Endothelial cell of umbilical vein (primary cell): ENCODE data around the gene MALSU1. TPM values are rescaled to one million over a fixed set of nuclear protein-coding genes. Genes with fewer than 3 reads are reported as not detected.

Source experiments
- BruUV-seq: library from RNA; stranded (reverse); fragments of 400-500 nt; replicated peaks from 2 replicates; lab custom pipeline; 2021; lab: Mats Ljungman, UMichigan
- CTCF ChIA-PET: fragments of 300-600, 350-600 bp; sonication (Branson Sonifier 250); formaldehyde crosslinking; loops from one replicate; lab custom pipeline; 2021; ENCODE audit warnings: antibody characterized with exemption, inconsistent platforms; lab: Charles Lee
- POLR2A ChIA-PET: fragments of 300-600, 350-600 bp; sonication (Branson Sonifier 250); formaldehyde crosslinking; loops from one replicate; lab custom pipeline; 2021; ENCODE audit warnings: antibody characterized with exemption, inconsistent platforms; lab: Charles Lee
- DNase-seq: peaks from one replicate; pipeline ENCODE4 v3.0.0-alpha.2; 2011; ENCODE audit warnings: low read depth, low spot score
- FAIRE-seq: peaks from 2 replicates; lab custom pipeline; 2011; peaks lifted over from hg19 to GRCh38; lab: Jason Lieb, UNC
- H2AFZ ChIP-seq: 2 replicates; pipeline ENCODE4 v1.6.0; 2012; ENCODE audit warnings: low read depth, low read length, control low read depth, inconsistent platforms
- H3K27ac ChIP-seq: 2 replicates; pipeline ENCODE4 v1.5.1; 2011; ENCODE audit warnings: low read depth, mild to moderate bottlenecking, control low read depth, low read length, moderate library complexity; ENCODE audit not compliant: insufficient read depth
- H3K27me3 ChIP-seq, 2 experiments: 2 replicates each; pipeline versions ENCODE4 v1.6.0 to v1.6.1; 2011; ENCODE audit warnings: low read length in 2 of 2, mixed read lengths in 1 of 2; ENCODE audit not compliant: control insufficient read depth in 2 of 2, insufficient read depth in 2 of 2
- H3K36me3 ChIP-seq, 2 experiments: 2 replicates in 1 of 2; 3 replicates in 1 of 2; pipeline ENCODE4 v1.5.1; 2011; ENCODE audit warnings: low read length in 2 of 2, mild to moderate bottlenecking in 1 of 2, moderate library complexity in 1 of 2; ENCODE audit not compliant: control insufficient read depth in 2 of 2, insufficient read depth in 2 of 2; ENCODE audit errors: extremely low read depth in 1 of 2
- H3K4me1 ChIP-seq: 3 replicates; pipeline ENCODE4 v1.5.1; 2011; ENCODE audit warnings: mild to moderate bottlenecking, low read length; ENCODE audit not compliant: control insufficient read depth, insufficient read depth; ENCODE audit errors: extremely low read depth
- H3K4me2 ChIP-seq: 2 replicates; pipeline ENCODE4 v1.6.1; 2011; ENCODE audit warnings: low read length, control low read depth, mixed read lengths; ENCODE audit not compliant: insufficient read depth
- H3K4me3 ChIP-seq, 3 experiments: fragments of 200-600 bp in 1 of 3; sonication (generic), shearing (Covaris generic) in 1 of 3; replicated peaks in 1 of 3; 2 replicates each; pipeline ENCODE4 v1.5.1; 2011 to 2016; ENCODE audit warnings: control low read depth in 3 of 3, low read length in 3 of 3, mild to moderate bottlenecking in 2 of 3, inconsistent platforms in 1 of 3, low read depth in 1 of 3, moderate library complexity in 1 of 3; ENCODE audit not compliant: insufficient read depth in 1 of 3
- H3K79me2 ChIP-seq: 2 replicates; pipeline ENCODE4 v1.6.0; 2012; ENCODE audit warnings: low read length, inconsistent platforms; ENCODE audit not compliant: control insufficient read depth, insufficient read depth
- H3K9ac ChIP-seq: replicated peaks from 2 replicates; pipeline ENCODE3; 2011; ENCODE audit warnings: low read length, control low read depth; ENCODE audit not compliant: insufficient read depth; ENCODE audit errors: extremely low read depth
- H3K9me1 ChIP-seq: replicated peaks from 3 replicates; pipeline ENCODE4 v1.6.0; 2011; ENCODE audit warnings: mild to moderate bottlenecking, low read length; ENCODE audit not compliant: control insufficient read depth, insufficient read depth; ENCODE audit errors: extremely low read depth
- H3K9me3 ChIP-seq: replicated peaks from 2 replicates; pipeline ENCODE4 v1.5.1; 2012; ENCODE audit warnings: low read length, inconsistent platforms; ENCODE audit not compliant: control insufficient read depth, insufficient read depth
- H4K20me1 ChIP-seq: replicated peaks from 2 replicates; pipeline ENCODE3; 2011; ENCODE audit warnings: mild to moderate bottlenecking, low read length; ENCODE audit not compliant: control insufficient read depth, insufficient read depth; ENCODE audit errors: extremely low read depth
- CTCF ChIP-seq, 2 donors: IDR thresholded peaks; 1 replicate in 1 of 2; 2 replicates in 1 of 2; pipeline ENCODE4 v1.5.1; 2011; ENCODE audit warnings: low read length in 2 of 2, mild to moderate bottlenecking in 2 of 2, moderate library complexity in 2 of 2, control low read depth in 1 of 2, inconsistent platforms in 1 of 2, low read depth in 1 of 2; ENCODE audit not compliant: insufficient read depth in 1 of 2; ENCODE audit errors: extremely low read depth in 1 of 2
- FOS ChIP-seq: IDR thresholded peaks from 2 replicates; pipeline ENCODE4 v1.6.1; 2011; ENCODE audit warnings: mild to moderate bottlenecking, low read length, moderate library complexity, borderline replicate concordance; ENCODE audit not compliant: insufficient read depth
- GATA2 ChIP-seq: IDR thresholded peaks from 2 replicates; pipeline ENCODE4 v1.7.0; 2011; ENCODE audit warnings: low read depth, mild to moderate bottlenecking, moderate library complexity, mixed read lengths, low read length; ENCODE audit not compliant: insufficient read length, insufficient read depth
- MAX ChIP-seq: IDR thresholded peaks from 2 replicates; pipeline ENCODE4 v1.6.1; 2011; ENCODE audit not compliant: insufficient read depth, insufficient read length
- MYC ChIP-seq: IDR thresholded peaks from one replicate; pipeline ENCODE4 v1.6.1; 2011; ENCODE audit warnings: mild to moderate bottlenecking, low read depth, low read length
- POLR2A ChIP-seq: IDR thresholded peaks from 2 replicates; pipeline ENCODE4 v1.6.1; 2012; ENCODE audit warnings: low read depth, mild to moderate bottlenecking, control low read depth, low read length
- POLR2AphosphoS5 ChIP-seq: IDR thresholded peaks from 2 replicates; pipeline ENCODE4 v1.6.1; 2012; ENCODE audit warnings: low read depth, mild to moderate bottlenecking, control low read depth, low read length, moderate library complexity; ENCODE audit not compliant: insufficient read depth
- dilution Hi-C: fragments of 300-500 bp; cut with MboI; formaldehyde crosslinking; loops from one replicate; pipeline ENCODE4 v1.15.0; 2019; ENCODE audit warnings: low sequenced_read_pairs; ENCODE audit not compliant: extremely low pct_ligation_motif_present
- intact Hi-C: fragments of 100-400 bp; cut with micrococcal nuclease; formaldehyde crosslinking; loops from one replicate; pipeline ENCODE4 v1.10.0; 2022
- polyA plus RNA-seq, 4 experiments: library from polyadenylated mRNA; depleted of rRNA in 3 of 4; stranded (reverse) in 3 of 4; unstranded in 1 of 4; fragments of >200 nt; gene quantifications; 2 replicates each; pipeline versions ENCODE4 v1.2.1 to v1.2.3, GENCODE V29; 2011 to 2012; ENCODE audit warnings: missing spikeins in 1 of 4
- total RNA-seq: library from RNA; stranded (reverse); gene quantifications from 2 replicates; pipeline ENCODE4 v1.2.3, GENCODE V29; 2021

MALSU1 gene
- total and polyA plus RNA-seq, 2 donors (not counting 3 experiments of a cell fraction or from before 2014, with no cell fraction given): 62.6 to 68.0 TPM

DNA sequence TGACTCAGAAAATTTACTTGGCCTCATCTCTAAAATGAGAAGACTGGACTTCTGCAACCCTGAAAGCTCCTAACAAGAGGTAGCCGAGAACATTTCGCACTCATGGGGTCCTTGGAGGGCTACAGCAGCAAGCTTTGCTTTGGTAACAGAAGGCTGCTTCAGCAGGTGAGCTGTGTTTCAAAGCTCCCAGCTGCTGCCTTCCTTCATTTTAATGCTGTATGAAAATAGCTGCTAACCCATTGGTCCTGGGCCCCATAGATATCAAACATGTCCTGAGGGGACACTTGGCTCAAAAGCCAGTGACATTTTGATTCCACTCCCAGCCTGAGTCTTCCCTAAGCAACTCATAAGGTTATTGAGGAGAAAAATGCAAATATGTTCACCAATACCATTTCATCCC lies 14.3 kb upstream of the MALSU1 start:
- no peak for FAIRE-seq
- CTCF ChIA-PET: interaction anchor here (1.2 kb wide), 1 partner anchor 31 kb away, joined by 3 read pairs; no protein-coding TSS in a partner anchor
- Histone ChIP-seq H3K4me1 (no peaks in the 10 kb centered on the region), H3K9me3 (no peaks in the 10 kb centered on the region), H3K36me3 (no peaks in the 10 kb centered on the region), H4K20me1 (no peaks in the 10 kb centered on the region), H3K27ac (no peak overlapping the region), H3K27me3 (no peaks in the 10 kb centered on the region), H3K9me1 (no peaks in the 10 kb centered on the region), H3K79me2 (no peaks in the 10 kb centered on the region), H2AFZ (no peak overlapping the region), H3K4me2 (no peak overlapping the region), H3K9ac (no peak overlapping the region), H3K4me3 (no peak overlapping the region)
- intact Hi-C loops: no loop called here
- dilution Hi-C loops: loop anchor here (25.0 kb wide), 1 partner anchor 227 kb away; no protein-coding TSS in a partner anchor
- POLR2A ChIA-PET: no interaction called here
- BruUV-seq: no TSS peak
- DNase-seq: no peak
- TF ChIP-seq MYC (no peak), GATA2 (no peak), MAX (no peak), CTCF (IDR thresholded peaks at IDR 0.05; ENCODE audit: extremely low read depth in 1 of 2, insufficient read depth in 1 of 2, low read depth in 1 of 2, low read length in 2 of 2) (no peak), FOS (no peak), POLR2A (no peak), POLR2AphosphoS5 (no peak)
